ENCODE measurements around the gene HCAR2.
"Not testable (repeated sequence)": the region's sequence is repeated elsewhere in the genome, so short reads cannot be mapped to it uniquely, and the experiment has no call there.

Gene HCAR2

GRCh38 chr12:122702890-122703611, at the start of gene HCAR2:
HCAR2 (minus strand) TSS chr12:122703357; CDS start chr12:122703283, 74 bp downstream.
- DNase-seq (ENCODE audit: low read depth, low spot score), result not testable (repeated sequence)

- DNase-seq (ENCODE audit: low read depth, low spot score), result peak; percentile 82
These were observed 49.5 kb upstream of the HCAR2 start, which contains the start of gene DENR for GRCh38 chr12:122752464-122753318. DENR (plus strand) TSS chr12:122752824; CDS start chr12:122753702, 878 bp downstream.

- not testable (repeated sequence) for DNase-seq (ENCODE audit: low read depth, low spot score)
These were observed 47.8 kb upstream of the HCAR2 start for GRCh38 chr12:122750781-122751515.

GRCh38 chr12:122749569-122750332, 46.6 kb upstream of the HCAR2 start:
- DNase-seq (ENCODE audit: low read depth, low spot score), result no peak

- no peak for DNase-seq (ENCODE audit: low read depth, low spot score)
These were observed 44.3 kb upstream of the HCAR2 start for GRCh38 chr12:122747224-122748135.

GRCh38 chr12:122743895-122744525, 40.9 kb upstream of the HCAR2 start:
- DNase-seq (ENCODE audit: low read depth, low spot score), result no peak

GRCh38 chr12:122740351-122740750, 37.2 kb upstream of the HCAR2 start:
- no peak for DNase-seq (ENCODE audit: low read depth, low spot score)

GRCh38 chr12:122738571-122738970, 35.4 kb upstream of the HCAR2 start:
- DNase-seq (ENCODE audit: low read depth, low spot score), result no peak

- DNase-seq (ENCODE audit: low read depth, low spot score), result no peak
These were observed 29.5 kb upstream of the HCAR2 start for GRCh38 chr12:122732611-122733010.

- DNase-seq (ENCODE audit: low read depth, low spot score), result no peak
These were observed 29.0 kb upstream of the HCAR2 start for GRCh38 chr12:122732170-122732569.

- peak; percentile 62 for DNase-seq (ENCODE audit: low read depth, low spot score)
These were observed 27.3 kb upstream of the HCAR2 start, which contains the start of gene HCAR1 for GRCh38 chr12:122730215-122731014. HCAR1 (minus strand) TSS chr12:122730844; CDS start chr12:122730339, 505 bp downstream.

- DNase-seq (ENCODE audit: low read depth, low spot score), result no peak
These were observed 26.5 kb upstream of the HCAR2 start for GRCh38 chr12:122729583-122730214.

GRCh38 chr12:122726080-122726558, 23.0 kb upstream of the HCAR2 start:
- no peak for DNase-seq (ENCODE audit: low read depth, low spot score)

GRCh38 chr12:122725452-122726079, 22.4 kb upstream of the HCAR2 start:
- no peak for DNase-seq (ENCODE audit: low read depth, low spot score)

GRCh38 chr12:122724641-122725243, 21.6 kb upstream of the HCAR2 start:
- no peak for DNase-seq (ENCODE audit: low read depth, low spot score)

GRCh38 chr12:122722387-122722786, 19.2 kb upstream of the HCAR2 start:
- no peak for DNase-seq (ENCODE audit: low read depth, low spot score)

- peak; percentile 12 for DNase-seq (ENCODE audit: low read depth, low spot score)
These were observed 17.9 kb upstream of the HCAR2 start for GRCh38 chr12:122721057-122721545.
